ENCODE results near the gene CYP2A7.
"Not testable (repeated sequence)": the region's sequence is repeated elsewhere in the genome, so short reads cannot be mapped to it uniquely, and the experiment has no call there.

Gene CYP2A7

DNA sequence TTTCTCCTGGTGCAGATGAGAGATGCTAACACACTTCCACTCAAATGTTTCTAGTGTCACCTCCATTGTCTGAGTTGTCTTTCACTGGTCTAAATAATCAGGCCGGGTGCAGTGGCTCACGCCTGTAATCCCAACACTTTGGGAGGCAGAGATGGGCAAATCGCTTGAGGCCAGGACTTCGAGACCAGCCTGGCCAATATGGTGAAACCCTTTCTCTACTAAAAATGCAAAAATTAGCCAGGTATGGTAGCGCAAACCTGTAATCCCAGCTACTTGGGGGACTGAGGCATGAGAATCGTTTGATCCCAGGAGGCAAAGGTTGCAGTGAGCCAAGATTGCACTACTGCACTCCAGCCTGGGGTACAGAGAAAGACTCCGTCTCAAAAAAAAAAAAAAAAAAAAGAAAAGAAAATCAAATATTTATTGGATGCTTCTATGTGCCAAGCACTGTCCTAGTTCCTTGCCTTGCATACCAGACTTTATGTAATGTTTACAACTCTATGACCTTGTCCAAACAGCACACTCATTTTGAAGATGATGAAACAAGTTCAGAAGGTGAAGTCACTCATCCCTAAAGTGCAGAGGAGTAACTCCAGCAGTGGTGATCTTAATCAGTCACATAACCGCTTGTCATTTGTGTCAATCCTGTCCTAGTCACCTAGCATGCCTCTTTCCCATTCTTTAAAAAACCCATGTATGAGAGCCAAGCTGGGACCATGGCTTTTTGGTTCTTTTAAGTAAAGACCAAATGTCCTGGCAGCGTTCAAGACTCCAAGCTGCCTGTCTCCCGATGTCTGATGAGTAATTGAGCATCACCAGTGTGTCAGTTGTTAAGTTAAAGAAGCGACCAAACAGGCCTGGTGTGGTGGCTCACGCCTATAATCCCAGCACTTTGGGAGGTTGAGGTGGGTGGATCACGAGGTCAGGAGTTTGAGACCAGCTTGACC is 15.1 kb upstream of the CYP2A7 start:
- DNase-seq: not testable (repeated sequence)

DNA sequence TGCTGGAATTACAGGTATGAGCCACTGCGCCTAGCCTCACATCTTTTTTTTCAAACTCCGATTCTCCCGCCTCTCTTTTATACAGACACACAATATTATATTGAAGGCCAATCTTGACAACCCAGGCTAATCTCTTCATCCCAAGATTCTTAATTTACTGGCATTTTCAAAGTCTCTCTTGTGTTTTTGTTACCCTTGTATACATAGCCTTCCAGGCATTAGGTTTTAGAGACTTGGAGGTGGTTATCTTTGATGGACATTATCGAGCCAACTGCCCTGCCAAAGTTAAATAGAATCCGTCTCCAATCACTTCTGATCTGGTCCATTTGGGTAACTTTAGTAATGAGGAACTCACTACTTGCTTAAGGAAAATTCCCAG is 14.4 kb upstream of the CYP2A7 start:
- DNase-seq: no peak

- DNase-seq: no peak
Measured at GRCh38 chr19:40893112-40893511, 11.1 kb upstream of the CYP2A7 start.

- DNase-seq: no peak
Measured at GRCh38 chr19:40889366-40889765, 7.3 kb upstream of the CYP2A7 start.

DNA sequence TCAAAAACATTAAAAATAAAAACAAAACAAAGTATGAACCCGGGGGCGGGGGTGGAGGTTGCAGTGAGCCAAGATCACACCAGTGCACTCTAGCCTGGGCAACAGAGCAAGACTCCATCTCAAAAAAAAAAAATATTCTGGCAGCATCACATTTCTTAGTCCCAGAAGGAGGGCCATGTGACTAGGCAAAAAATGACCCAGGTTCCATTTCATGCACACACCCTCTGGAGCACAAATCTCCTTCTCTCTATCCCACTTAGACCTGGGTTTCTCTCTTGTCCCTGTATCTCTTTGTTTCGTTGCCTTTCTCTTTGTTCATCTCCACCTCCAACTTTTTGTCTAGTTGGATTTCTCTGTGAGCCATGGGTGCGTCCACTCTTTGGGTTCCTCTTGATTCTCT is 6.2 kb upstream of the CYP2A7 start:
- no peak for DNase-seq

- DNase-seq: not testable (repeated sequence)
Measured at GRCh38 chr19:40884187-40884931, 2.3 kb upstream of the CYP2A7 start.

DNA sequence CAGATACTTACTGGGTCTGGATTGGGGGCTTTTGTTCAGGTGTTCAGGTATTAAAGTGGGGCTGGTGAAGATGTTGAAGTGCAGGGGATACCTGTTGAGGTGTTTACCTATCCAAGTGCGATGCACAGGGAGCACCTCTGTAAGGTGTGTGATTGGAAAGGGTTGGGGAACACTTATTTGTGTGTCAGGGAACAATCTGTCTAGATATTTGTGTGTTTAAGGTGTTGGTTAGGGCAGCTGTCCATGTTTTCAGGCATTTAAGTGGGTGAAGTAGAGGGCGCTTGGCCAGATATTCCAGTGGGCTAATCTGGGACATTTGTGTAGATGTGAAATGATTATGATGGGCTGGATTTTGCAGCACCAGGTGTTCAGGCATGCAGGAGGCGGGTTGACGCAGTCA is 2.7 kb downstream of the CYP2A7 start:
- DNase-seq: not testable (repeated sequence)

GRCh38 chr19:40875526-40875951 is 6.5 kb downstream of the CYP2A7 start:
- not testable (repeated sequence) for DNase-seq

GRCh38 chr19:40874874-40875273 is 7.2 kb downstream of the CYP2A7 start:
- DNase-seq: not testable (repeated sequence)

- not testable (repeated sequence) for DNase-seq
Measured at GRCh38 chr19:40873873-40874272, 8.2 kb downstream of the CYP2A7 start.

DNA sequence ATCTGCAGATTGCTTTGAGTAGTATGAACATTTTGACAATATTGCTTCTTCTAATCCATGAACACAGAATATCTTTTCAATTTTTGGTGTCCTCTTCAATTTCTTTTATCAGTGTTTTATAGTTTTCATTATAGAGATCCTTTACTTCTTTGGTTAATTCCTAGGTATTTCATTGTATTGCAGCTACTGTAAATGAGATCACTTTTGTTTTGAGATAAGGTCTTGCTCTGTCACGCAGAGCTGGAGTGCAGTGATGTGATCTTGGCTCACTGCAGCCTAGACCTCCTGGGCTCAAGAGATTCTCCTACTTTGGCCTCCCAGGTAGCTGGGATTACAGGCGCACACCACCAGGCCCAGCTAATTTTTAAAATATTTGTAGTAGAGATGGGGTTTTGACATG is 9.8 kb downstream of the CYP2A7 start:
- DNase-seq: no peak

DNA sequence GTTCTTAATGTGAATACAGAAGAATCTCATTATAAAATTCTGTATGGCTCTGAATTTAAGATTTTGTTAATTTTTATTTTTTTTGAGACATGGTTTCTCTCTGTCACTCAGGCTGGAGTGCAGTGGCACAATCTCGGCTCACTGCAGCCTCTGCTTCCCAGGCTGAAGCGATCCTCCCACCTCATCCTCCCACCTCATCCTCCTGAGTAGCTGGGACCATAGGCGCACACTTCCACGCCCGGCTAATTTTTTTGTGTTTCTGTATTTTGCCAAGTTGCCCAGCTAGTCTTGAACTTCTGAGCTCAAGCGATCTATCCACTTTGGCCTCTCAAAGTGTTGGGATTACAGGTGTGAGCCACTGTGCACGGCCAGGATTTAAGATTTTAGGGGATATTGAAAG is 14.3 kb downstream of the CYP2A7 start:
- no peak for DNase-seq

- not testable (repeated sequence) for DNase-seq
Measured at GRCh38 chr19:40864739-40865496, 17.1 kb downstream of the CYP2A7 start.

GRCh38 chr19:40862785-40863184 is 19.2 kb downstream of the CYP2A7 start:
- DNase-seq: no peak

DNA sequence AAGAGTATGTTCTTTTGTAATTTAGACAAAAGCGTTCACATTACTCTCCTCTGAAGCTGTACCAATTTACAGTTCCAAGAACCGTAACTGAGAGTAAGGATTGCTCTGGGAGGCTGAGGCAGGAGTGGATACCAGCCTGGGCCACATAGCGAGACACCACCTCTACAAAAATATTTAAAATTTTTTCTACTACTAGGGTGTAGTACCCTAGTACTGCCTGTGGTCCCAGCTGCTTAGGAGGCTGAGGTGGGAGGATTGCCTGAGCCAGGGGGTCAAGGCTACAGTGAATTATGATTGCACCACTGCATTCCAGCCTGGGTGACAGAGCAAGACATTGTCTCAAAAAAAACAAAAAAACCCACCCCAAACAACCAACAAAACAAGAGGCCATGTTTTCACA is 19.7 kb downstream of the CYP2A7 start:
- no peak for DNase-seq

DNA sequence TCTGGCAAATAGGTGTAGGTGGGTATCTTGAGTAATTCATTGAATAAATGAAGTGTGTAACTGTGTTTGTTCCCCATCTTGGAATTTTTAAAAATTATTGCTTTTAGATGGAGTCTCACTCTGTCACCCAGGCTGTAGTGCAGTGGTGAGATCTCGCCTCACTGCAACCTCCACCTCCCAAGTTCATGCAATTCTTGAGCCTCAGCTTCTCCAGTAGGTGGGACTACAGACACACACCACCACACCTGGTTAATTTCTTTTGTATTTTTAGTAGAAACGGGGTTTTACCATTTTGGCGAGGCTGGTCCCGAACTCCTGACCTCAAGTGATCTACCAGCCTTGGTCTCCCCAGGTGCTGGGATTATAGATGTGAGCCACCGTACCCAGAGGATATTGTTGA is 23.9 kb downstream of the CYP2A7 start:
- no peak for DNase-seq

DNA sequence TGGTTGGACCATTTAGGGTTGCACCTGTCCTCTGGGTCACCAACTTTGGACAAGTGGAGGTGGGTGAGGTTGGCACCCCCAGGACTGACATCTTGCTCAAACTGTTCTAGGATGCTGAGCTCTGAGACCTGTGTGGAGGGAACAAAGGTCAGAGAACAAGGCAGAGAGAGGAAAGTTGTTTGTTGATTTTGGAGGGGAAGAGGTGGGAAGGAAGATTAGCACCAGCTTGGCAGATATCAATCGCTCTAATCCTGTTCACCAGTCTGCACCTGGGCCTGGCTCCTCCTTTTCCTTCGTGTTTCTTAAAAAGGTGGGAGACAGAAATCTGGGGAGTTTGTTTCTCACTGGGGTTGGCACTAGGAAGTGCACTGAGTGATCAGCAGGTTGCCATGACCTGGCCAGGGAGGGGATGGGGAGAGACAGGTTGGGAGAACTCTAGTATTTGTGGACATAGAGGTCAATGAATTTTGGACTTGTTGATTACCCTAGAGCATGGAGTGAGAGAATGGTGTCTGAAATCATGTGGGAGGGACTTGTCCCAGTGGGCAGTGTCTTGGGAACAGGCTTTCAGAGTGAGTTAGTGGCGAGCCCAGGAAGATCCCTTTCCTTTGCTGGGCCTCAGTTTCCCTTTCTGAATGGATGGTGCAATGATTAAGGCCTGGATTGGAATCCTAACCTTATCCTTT is 29.4 kb downstream of the CYP2A7 start:
- DNase-seq: not testable (repeated sequence)

- not testable (repeated sequence) for DNase-seq
Measured at GRCh38 chr19:40850277-40850676, 31.8 kb downstream of the CYP2A7 start, which contains the start of gene CYP2A6. Gene CYP2A6, minus strand, starts transcription at chr19:40850447. Its CDS starts 21 bp downstream, at chr19:40850426.

- not testable (repeated sequence) for DNase-seq
Measured at GRCh38 chr19:40846722-40847121, 35.3 kb downstream of the CYP2A7 start.

GRCh38 chr19:40843653-40844052 is 38.4 kb downstream of the CYP2A7 start:
- DNase-seq: not testable (repeated sequence)

DNA sequence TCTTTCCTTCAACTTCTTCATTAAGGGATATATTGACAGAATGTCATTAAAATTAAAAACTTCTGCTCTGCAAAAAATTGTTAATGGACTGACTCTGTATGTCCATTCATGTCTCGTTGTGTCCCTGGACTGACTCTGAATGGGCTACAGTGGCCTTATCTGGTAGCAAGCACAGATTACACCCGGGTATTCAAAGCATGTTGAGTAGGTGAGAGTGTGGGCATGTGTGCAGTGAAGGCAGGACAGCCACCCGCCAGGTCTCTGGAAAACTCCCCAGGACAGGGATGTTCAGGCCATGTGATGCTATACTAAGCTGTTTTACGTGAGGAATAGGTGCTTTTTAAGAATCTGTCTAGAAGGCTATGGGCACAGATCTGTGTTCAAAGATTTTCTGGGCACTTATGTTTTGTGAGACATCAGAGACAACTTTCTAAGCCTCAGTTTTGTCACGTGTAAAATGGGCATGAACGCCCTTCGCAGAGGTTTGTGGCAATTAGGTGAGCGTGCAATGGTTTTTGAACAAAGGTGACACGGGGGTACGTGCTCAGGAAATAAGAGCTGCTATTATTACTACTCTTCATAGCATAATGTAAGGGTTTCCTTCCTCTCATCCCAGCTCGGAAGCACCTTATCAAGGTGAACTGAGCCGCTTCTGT is 38.9 kb downstream of the CYP2A7 start:
- not testable (repeated sequence) for DNase-seq

DNA sequence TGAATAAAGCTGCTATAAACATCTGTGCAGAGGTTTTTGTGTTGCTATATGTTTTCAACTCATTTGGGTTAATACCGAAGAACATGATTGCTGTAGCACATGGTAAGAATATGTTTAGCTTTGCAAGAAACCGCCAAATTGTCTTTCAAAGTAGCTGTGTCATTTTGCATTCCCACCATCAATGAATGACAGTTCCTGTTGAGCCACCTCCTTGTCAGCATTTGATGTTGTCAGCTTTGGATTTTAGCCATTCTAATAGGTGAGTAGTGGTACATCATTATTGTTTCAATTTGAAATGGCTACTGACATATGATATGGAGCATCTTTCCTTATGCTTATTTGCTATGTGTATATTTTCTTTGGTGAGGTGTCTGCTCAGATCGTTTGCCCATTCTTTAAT is 40.0 kb downstream of the CYP2A7 start:
- not testable (repeated sequence) for DNase-seq

All from DMS79 treated with DMSO at 0.1 percent for 48 hours (cell line).